Measurements from ENCODE around the gene TEX261.

Gene TEX261

DNA sequence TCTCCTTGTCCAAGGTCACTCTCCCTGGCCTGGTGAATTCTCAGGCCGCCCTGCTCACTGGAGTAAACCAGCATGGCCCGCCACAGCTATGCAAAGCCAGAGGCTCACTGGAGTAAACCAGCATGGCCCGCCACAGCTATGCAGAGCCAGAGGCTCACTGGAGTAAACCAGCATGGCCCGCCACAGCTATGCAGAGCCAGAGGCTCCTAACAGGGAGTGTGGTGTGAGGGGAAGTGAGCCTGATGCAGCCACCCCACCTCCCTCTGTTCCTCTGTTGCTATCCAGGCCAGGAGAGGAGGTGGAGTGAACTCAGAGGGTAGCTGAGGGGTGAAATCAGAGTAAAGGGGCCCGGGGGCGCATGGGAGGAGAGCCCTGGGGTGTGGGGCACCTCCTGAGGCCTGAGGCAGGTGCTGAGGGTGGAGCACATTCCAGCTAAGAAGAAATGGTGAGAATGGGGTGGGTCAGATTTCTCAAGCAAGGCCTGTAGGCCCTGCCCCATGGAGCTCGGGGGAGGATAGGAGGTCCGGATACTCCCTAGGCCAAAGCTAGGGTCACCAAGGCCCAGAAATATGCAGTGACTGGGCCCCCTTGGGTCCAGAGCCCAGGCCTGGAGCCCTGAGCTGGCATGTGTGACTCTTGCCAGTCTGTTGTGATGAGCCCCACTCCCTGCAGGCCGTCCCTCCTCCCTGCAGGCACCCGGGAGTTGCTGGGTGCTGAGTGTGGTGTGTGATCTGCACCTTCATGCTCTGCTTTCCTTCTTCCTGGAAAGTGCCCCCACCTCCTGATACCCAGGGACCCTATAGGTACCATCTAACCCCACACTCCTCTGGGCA is 57.5 kb downstream of the TEX261 start:
- DNase-seq (ENCODE audit: low spot score) = no peak

DNA sequence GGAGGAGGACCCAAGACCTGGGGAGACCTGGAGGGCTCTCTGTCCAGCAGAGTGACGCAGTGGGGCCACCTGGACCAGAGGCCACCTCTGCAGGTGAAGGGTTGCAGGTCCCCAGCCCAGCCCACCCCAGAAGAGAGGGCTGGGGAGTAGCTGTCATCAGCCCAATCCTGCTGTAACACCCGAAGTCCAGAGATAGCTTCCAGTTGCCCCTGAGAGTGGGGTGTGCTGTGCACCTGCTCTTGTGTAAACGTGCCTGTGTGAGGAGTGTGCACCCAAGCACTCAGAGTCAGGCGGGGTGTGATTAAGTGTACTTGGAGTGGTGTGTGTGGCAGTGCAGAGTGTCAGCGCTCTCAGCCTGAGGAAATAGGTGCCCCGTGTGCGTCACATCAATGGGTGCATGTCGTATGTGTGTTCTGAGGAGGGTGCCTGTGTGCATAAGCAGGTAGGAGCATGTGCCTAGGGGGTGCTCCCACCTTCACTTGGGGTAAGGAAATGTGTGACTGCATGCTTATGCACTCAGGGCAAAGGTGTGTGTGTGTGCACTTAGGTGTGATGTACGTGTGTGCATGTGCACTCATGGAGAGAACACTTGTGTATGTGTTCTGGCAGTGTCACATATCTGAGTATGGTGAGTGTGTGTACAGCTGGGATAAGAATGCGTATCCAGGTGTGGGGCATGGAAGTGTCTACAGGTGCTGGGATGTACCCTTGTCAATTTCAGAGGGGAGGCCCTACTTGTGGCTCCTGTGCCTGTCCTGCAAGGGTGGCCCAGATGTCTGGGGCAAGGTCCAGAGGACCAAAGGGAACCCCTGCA is 58.3 kb downstream of the TEX261 start:
- no peak for DNase-seq (ENCODE audit: low spot score)
